Trophoblast cell (in vitro differentiated cells and primary cell): ENCODE results near the gene TNS4.

Experiments used
- DNase-seq, 2 donors: peaks; one replicate each; pipeline ENCODE4 v3.0.0-alpha.2; 2016
- H2AFZ ChIP-seq: 2 replicates; pipeline ENCODE4 v1.6.1; 2013; ENCODE audit warnings: low read length, moderate library complexity, mild to moderate bottlenecking; ENCODE audit not compliant: insufficient read depth, poor library complexity
- H2AK5ac ChIP-seq: 2 replicates; pipeline ENCODE4 v1.6.1; 2013; ENCODE audit warnings: mild to moderate bottlenecking, low read length
- H2BK120ac ChIP-seq: 2 replicates; pipeline ENCODE4 v1.6.1; 2013; ENCODE audit warnings: low read length, mild to moderate bottlenecking, moderate library complexity; ENCODE audit not compliant: insufficient read depth, poor library complexity
- H2BK12ac ChIP-seq: 2 replicates; pipeline ENCODE4 v1.6.1; 2013; ENCODE audit warnings: mild to moderate bottlenecking, low read length, moderate library complexity
- H2BK5ac ChIP-seq: 2 replicates; pipeline ENCODE4 v1.6.1; 2013; ENCODE audit warnings: low read length, low read depth, moderate library complexity, mild to moderate bottlenecking; ENCODE audit not compliant: poor library complexity
- H3K14ac ChIP-seq: 2 replicates; pipeline ENCODE4 v1.6.1; 2013; ENCODE audit warnings: mild to moderate bottlenecking, low read length
- H3K18ac ChIP-seq: 2 replicates; pipeline ENCODE4 v1.6.1; 2013; ENCODE audit warnings: mild to moderate bottlenecking, low read length
- H3K23ac ChIP-seq: 2 replicates; pipeline ENCODE4 v1.6.1; 2013; ENCODE audit warnings: low read length
- H3K27ac ChIP-seq: 2 replicates; pipeline ENCODE4 v1.5.1; 2013; ENCODE audit warnings: low read depth, mild to moderate bottlenecking, inconsistent platforms, low read length, moderate library complexity
- H3K27me3 ChIP-seq: 2 replicates; pipeline ENCODE4 v1.6.1; 2013; ENCODE audit warnings: inconsistent platforms, mild to moderate bottlenecking, low read length, moderate library complexity; ENCODE audit not compliant: insufficient read depth
- H3K36me3 ChIP-seq, 2 experiments: 1 replicate in 1 of 2; 2 replicates in 1 of 2; pipeline ENCODE4 v1.6.1; 2013; ENCODE audit warnings: low read length in 2 of 2, mild to moderate bottlenecking in 2 of 2, moderate library complexity in 1 of 2; ENCODE audit not compliant: insufficient read depth in 2 of 2, control insufficient read depth in 1 of 2
- H3K4ac ChIP-seq: 2 replicates; pipeline ENCODE4 v1.6.1; 2013; ENCODE audit warnings: low read depth, mild to moderate bottlenecking, low read length, moderate library complexity
- H3K4me1 ChIP-seq, 2 experiments: 1 replicate in 1 of 2; 2 replicates in 1 of 2; pipeline ENCODE4 v1.6.1; 2013; ENCODE audit warnings: low read length in 2 of 2, mild to moderate bottlenecking in 2 of 2, moderate library complexity in 1 of 2; ENCODE audit not compliant: insufficient read depth in 2 of 2, control insufficient read depth in 1 of 2
- H3K4me2 ChIP-seq: 2 replicates; pipeline ENCODE4 v1.6.1; 2013; ENCODE audit warnings: inconsistent platforms, mild to moderate bottlenecking, low read length, moderate library complexity
- H3K4me3 ChIP-seq: 2 replicates; pipeline ENCODE4 v1.5.1; 2013; ENCODE audit warnings: mild to moderate bottlenecking, low read depth, low read length, inconsistent platforms
- H3K79me1 ChIP-seq: one replicate; pipeline ENCODE4 v1.6.1; 2013; ENCODE audit warnings: low read length
- H3K79me2 ChIP-seq: 2 replicates; pipeline ENCODE4 v1.6.1; 2013; ENCODE audit warnings: low read length, mild to moderate bottlenecking; ENCODE audit not compliant: control insufficient read depth, insufficient read depth, poor library complexity
- H3K9ac ChIP-seq: 2 replicates; pipeline ENCODE4 v1.6.1; 2013; ENCODE audit warnings: mild to moderate bottlenecking, low read length
- H3K9me3 ChIP-seq: 2 replicates; pipeline ENCODE4 v1.6.1; 2013; ENCODE audit warnings: low read depth, mild to moderate bottlenecking, control low read depth, inconsistent platforms, low read length; ENCODE audit not compliant: insufficient read depth
- H4K12ac ChIP-seq: 2 replicates; pipeline ENCODE4 v1.6.1; 2013; ENCODE audit warnings: low read depth, mild to moderate bottlenecking, low read length, moderate library complexity
- H4K8ac ChIP-seq: 2 replicates; pipeline ENCODE4 v1.6.1; 2013; ENCODE audit warnings: low read depth, mild to moderate bottlenecking, low read length, moderate library complexity
- H4K91ac ChIP-seq: one replicate; pipeline ENCODE4 v1.6.1; 2013; ENCODE audit warnings: low read depth, mild to moderate bottlenecking, low read length, moderate library complexity
- WGBS: extraction: QIAGEN DNeasy Blood & Tissue Kit; methylation state at CpG from one replicate; pipeline ENCODE4 v1.1.7; 2013; ENCODE audit warnings: missing lambda C conversion rate; ENCODE audit not compliant: insufficient read length, insufficient coverage; ENCODE audit errors: extremely low coverage; 5-methylcytosine and 5-hydroxymethylcytosine counted together

The TNS4 gene

GRCh38 chr17:40436636-40437035 lies 64.8 kb downstream of the TNS4 start:
- Histone ChIP-seq H4K91ac (no peak overlapping the region), H2AFZ (no peak overlapping the region), H3K79me2 (no peaks in the 10 kb centered on the region), H3K23ac (no peak overlapping the region), H3K9ac (no peak overlapping the region), H2BK120ac (no peak overlapping the region), H3K27ac (no peak overlapping the region), H3K4me2 (no peak overlapping the region), H2AK5ac (no peak overlapping the region), H4K12ac (no peak overlapping the region), H4K8ac (no peak overlapping the region), H3K36me3 (no peaks in the 10 kb centered on the region), H3K4me3 (no peak overlapping the region), H3K79me1 (no peaks in the 10 kb centered on the region), H3K18ac (no peak overlapping the region), H3K14ac (no peak overlapping the region), H2BK12ac (no peak overlapping the region), H2BK5ac (no peak overlapping the region), H3K4ac (no peak overlapping the region), H3K9me3 (no peaks in the 10 kb centered on the region), H3K27me3 (no peaks in the 10 kb centered on the region), H3K4me1 (peaks cover 0 to 2% of the 10 kb centered on the region in 2 experiments)
- WGBS: no CpG with 5 or more reads among the region's 5 CpGs
- DNase-seq: no peak

GRCh38 chr17:40433551-40434415 lies 67.6 kb downstream of the TNS4 start:
- H3K27ac ChIP-seq: no peak overlapping the region
- no peaks in the 10 kb centered on the region for H3K79me2 ChIP-seq
- H3K27me3 ChIP-seq: no peaks in the 10 kb centered on the region
- H4K91ac ChIP-seq: no peak overlapping the region
- no peak overlapping the region for H3K23ac ChIP-seq
- H3K36me3 ChIP-seq: no peaks in the 10 kb centered on the region
- no peak overlapping the region for H2BK120ac ChIP-seq
- no peak overlapping the region for H3K4me2 ChIP-seq
- H2BK5ac ChIP-seq: no peak overlapping the region
- H3K79me1 ChIP-seq: no peaks in the 10 kb centered on the region
- H3K14ac ChIP-seq: no peak overlapping the region
- peaks cover 3% of the 10 kb centered on the region for H3K9me3 ChIP-seq
- H2BK12ac ChIP-seq: no peak overlapping the region
- no peak overlapping the region for H2AK5ac ChIP-seq
- H3K4me3 ChIP-seq: no peak overlapping the region
- H3K18ac ChIP-seq: no peak overlapping the region
- DNase-seq: peak in 1 of 2 donors; percentile 29
- no peak overlapping the region for H2AFZ ChIP-seq
- H3K9ac ChIP-seq: no peak overlapping the region
- no peak overlapping the region for H4K8ac ChIP-seq
- peaks cover 0 to 2% of the 10 kb centered on the region in 2 experiments for H3K4me1 ChIP-seq
- H3K4ac ChIP-seq: no peak overlapping the region
- H4K12ac ChIP-seq: no peak overlapping the region
- no CpG with 5 or more reads among the region's 6 CpGs for WGBS

GRCh38 chr17:40432864-40433528 lies 68.4 kb downstream of the TNS4 start:
- Histone ChIP-seq H2AK5ac (no peak overlapping the region), H2AFZ (no peak overlapping the region)
- WGBS: no CpG with 5 or more reads among the region's 2 CpGs

GRCh38 chr17:40431231-40431602 lies 70.2 kb downstream of the TNS4 start:
- Histone ChIP-seq H3K23ac (no peak overlapping the region), H2AFZ (no peak overlapping the region), H2BK120ac (no peak overlapping the region), H4K91ac (no peak overlapping the region), H4K12ac (no peak overlapping the region), H3K4me1 (no peaks in the 10 kb centered on the region), H3K14ac (no peak overlapping the region), H3K79me2 (no peaks in the 10 kb centered on the region), H3K36me3 (no peaks in the 10 kb centered on the region), H3K9ac (no peak overlapping the region), H3K27me3 (no peaks in the 10 kb centered on the region), H3K27ac (no peak overlapping the region), H3K18ac (no peak overlapping the region), H2BK12ac (no peak overlapping the region), H4K8ac (no peak overlapping the region), H2AK5ac (no peak overlapping the region), H3K9me3 (peaks cover 3% of the 10 kb centered on the region), H3K4me3 (no peak overlapping the region), H3K4me2 (no peak overlapping the region), H2BK5ac (no peak overlapping the region), H3K4ac (no peak overlapping the region), H3K79me1 (no peaks in the 10 kb centered on the region)
- 100% methylated on average over 1 of the region's 3 CpGs for WGBS
- DNase-seq: no peak

More at GRCh38 chr17:40432864-40433528, 68.4 kb downstream of the TNS4 start:
- no peak overlapping the region for H2BK12ac ChIP-seq
- no peak overlapping the region for H3K4me3 ChIP-seq
- H3K14ac ChIP-seq: no peak overlapping the region
- no peak overlapping the region for H3K4ac ChIP-seq
- H4K91ac ChIP-seq: no peak overlapping the region
- no peak overlapping the region for H3K4me2 ChIP-seq
- H3K18ac ChIP-seq: no peak overlapping the region
- H2BK5ac ChIP-seq: no peak overlapping the region
- H3K27ac ChIP-seq: no peak overlapping the region
- no peaks in the 10 kb centered on the region for H3K27me3 ChIP-seq
- DNase-seq: no peak
- H4K8ac ChIP-seq: no peak overlapping the region
- peaks cover 3% of the 10 kb centered on the region for H3K9me3 ChIP-seq
- no peak overlapping the region for H3K23ac ChIP-seq
- H3K79me1 ChIP-seq: no peaks in the 10 kb centered on the region
- H3K4me1 ChIP-seq: peaks cover 0 to 2% of the 10 kb centered on the region in 2 experiments
- no peak overlapping the region for H2BK120ac ChIP-seq
- H3K36me3 ChIP-seq: no peaks in the 10 kb centered on the region
- no peaks in the 10 kb centered on the region for H3K79me2 ChIP-seq
- no peak overlapping the region for H4K12ac ChIP-seq
- no peak overlapping the region for H3K9ac ChIP-seq
